GM12874 (cell line): Measurements from ENCODE around the gene TRIM69.

Experiments
- CTCF ChIP-seq: IDR thresholded peaks from 2 replicates; pipeline ENCODE4 v1.5.1; 2011; ENCODE audit warnings: low read depth, mild to moderate bottlenecking, control low read depth, low read length, moderate library complexity; ENCODE audit not compliant: insufficient read depth

TRIM69 gene, protein sequence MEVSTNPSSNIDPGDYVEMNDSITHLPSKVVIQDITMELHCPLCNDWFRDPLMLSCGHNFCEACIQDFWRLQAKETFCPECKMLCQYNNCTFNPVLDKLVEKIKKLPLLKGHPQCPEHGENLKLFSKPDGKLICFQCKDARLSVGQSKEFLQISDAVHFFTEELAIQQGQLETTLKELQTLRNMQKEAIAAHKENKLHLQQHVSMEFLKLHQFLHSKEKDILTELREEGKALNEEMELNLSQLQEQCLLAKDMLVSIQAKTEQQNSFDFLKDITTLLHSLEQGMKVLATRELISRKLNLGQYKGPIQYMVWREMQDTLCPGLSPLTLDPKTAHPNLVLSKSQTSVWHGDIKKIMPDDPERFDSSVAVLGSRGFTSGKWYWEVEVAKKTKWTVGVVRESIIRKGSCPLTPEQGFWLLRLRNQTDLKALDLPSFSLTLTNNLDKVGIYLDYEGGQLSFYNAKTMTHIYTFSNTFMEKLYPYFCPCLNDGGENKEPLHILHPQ

DNA sequence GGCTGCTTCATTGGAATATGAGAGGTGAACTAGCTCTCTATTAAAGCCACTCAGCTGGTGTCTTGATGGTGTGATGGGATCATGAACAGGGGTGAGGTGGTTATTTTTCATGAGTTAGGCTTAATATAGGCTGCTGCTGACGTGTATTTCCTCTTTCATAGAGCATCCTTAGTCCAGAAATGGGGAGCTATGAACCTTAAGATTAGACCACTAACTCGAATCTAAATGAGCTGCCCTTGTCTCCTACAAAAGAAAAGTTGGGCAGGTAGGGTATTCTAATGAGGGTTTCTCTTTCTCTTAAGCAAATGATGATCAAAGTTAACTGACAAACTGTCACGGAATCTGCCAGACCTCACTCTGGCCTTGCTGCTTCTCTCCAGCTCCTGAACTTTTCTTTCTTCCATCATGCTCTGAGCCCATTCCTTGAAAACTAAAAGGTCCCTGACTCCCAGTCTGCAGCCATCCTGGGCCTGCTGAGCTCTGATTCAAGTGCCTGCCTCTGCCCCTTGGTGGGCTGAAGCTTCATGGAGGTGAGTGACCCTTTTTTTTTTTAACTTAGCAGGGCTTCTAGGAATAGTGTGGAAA, at the start of gene TRIM69:
TSS of gene TRIM69 (plus strand) at position 348 of the 585 bp plus-strand sequence. CDS start at position 525, 177 bp downstream.
- no peak for TF ChIP-seq CTCF

DNA sequence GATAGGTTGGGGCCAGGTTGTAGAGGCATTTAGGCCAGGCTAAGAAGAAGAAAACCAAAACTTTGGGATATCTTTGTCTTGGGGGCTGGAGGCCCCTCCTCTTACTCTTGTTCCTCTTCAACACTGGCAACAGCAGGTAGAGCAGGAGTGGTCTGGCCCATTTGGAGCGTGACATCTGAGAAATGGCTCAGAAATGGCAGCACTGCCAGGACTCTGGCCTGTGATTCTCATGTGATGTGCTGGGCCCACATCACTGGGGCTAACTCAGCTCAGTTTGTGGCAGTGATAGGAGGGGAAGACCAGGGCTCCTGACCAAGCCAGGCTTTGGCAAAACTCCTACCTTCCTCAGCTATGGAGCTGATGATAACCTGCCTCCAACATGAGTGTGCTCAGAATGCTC, 43.7 kb upstream of the TRIM69 start:
- no peak for TF ChIP-seq CTCF

GRCh38 chr15:44694416-44694815, 41.9 kb upstream of the TRIM69 start:
- no peak for TF ChIP-seq CTCF

GRCh38 chr15:44695294-44695693, 41.0 kb upstream of the TRIM69 start:
- no peak for TF ChIP-seq CTCF

- no peak for TF ChIP-seq CTCF
Measured at GRCh38 chr15:44697014-44697413, 39.3 kb upstream of the TRIM69 start.

DNA sequence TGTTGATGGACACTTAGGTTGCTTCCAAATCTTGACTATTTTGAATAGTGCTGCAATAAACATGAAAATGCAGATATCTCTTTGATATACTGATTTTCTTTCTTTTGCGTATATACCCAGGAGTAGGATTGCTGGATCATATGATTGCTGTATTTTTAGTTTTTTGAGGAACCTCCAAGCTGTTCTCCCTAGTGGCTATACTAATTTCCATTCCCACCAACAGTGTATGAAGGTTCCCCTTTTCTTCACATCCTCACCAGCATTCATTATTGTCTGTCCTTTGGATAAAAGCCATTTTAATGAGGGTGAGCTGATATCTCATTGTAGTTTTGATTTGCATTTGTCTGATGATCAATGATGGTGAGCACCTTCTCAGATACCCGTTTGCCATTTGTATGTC, 37.7 kb upstream of the TRIM69 start:
- TF ChIP-seq CTCF, result no peak

GRCh38 chr15:44705986-44706385, 30.3 kb upstream of the TRIM69 start:
- no peak for TF ChIP-seq CTCF
